Stimulated activated CD8-positive, alpha-beta memory T cell treated with anti-CD3 and anti-CD28 coated beads, Interleukin-7, amount 100 ng/mL, for 24 hours (primary cell): ENCODE data around the gene GADL1.

Experiments
- DNase-seq: peaks from one replicate; pipeline ENCODE4 v3.0.0-alpha.2; 2020; ENCODE audit warnings: low read depth

The GADL1 gene

DNA sequence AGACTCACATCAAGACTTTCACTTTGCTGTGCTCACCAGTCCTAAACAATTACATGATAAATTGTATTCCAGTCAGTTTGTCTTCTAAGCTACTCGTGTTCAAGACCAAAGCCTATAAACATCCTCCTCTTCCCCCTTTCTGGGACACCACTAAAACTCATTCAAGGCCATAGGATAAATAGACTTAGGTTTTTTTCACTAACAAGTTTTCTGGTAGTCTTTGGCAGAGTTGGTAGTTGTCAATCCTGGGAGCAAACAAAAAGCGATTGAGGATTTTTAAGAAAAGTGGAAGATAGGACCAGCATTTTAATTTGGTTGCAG is 173.2 kb downstream of the GADL1 start:
- DNase-seq: no peak

DNA sequence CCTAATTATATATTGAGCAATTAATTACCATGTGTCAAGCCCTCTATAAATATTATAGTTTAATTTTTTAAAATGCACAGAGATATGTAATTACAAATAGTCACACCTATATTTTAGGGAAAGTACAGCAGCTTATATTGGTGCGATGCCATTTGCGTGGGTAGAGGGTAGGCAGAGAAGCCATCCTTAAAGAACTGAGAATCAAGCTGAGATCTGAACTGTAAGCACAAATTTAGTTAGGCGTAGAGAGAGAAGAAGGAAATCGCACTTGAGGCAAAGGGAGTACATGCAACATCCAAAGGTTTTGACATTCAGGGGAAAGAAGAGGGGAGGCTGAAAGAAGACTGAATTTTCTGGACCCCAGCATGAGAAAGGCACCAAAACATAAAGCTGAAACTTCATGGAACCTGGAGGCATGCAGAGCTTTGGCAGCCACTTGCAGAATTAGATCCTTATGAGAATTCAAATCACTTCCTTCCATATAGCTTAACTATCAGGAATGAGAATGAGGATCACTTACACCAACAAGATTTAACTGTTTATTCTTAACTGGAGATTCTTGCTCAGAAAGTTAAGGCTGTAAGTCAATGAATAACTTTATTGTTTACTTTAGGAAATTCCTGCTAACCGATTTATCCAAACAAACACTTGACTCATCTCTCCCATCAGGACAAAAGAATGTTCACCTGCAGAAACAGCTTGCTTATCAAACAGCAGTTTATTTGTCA is 173.7 kb downstream of the GADL1 start:
- no peak for DNase-seq

DNA sequence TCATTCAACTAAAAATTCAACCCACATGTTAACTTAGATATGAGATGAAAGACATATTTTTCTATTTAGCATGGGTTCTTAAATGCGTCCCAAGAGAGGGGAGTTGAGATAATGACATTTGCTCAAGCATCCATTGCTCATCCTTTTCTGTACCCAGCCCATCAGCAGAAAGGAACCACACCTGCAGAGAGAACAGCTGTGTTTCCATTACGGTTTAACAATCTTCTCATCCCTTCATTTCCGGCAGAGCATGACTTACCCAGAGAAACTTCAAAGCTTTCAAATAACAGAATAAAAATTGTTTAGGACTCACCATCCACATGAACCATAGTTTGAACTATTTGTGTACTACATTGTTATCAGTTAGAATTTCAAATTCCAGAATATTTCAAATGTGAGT is 174.9 kb downstream of the GADL1 start:
- DNase-seq: no peak

DNA sequence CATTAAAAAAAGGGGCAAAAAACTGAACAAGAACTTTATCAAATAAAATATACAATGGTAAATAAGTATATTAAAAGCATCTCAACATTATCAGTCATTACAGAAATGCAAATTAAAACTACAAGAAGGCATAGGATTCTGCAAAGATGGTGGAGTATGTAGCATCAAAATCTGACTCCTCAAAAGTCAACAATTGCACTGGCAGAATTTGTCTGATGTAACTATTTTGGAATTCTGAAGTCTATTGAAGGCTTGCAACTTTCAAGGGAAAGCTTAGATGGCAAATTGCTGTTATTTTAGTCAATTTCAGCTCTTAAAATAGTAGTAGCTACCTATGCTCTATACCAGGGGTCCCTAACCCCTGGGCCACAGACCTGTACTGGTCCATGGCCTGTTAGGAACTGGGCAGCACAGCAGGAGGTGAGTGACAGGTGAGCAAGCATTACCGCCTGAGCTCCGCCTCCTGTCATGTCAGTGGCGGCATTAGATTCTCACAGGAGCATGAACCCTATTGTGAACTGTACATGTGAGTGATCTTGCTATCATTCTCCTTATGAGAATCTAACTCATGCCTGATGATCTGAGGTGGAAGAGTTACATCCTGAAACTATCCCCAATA is 180.5 kb downstream of the GADL1 start:
- no peak for DNase-seq

DNA sequence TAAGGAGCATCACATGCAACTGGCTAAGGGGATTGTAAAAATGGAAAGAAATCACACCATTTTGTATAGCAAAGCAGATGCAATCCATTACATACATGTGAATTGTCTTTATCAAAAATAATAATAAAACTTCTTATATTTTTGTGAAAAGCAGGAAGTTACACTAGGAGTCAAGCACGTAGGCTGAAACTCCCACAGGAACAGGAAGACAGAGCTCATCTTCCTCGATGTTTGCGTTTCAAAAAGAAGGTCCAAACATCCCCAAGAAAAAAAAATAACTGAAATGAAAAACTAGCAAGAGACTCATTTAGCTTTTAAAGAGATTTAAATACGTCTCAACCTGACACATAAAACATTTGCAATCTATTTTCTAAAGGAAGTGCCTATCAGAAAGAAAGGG is 181.5 kb downstream of the GADL1 start:
- no peak for DNase-seq

DNA sequence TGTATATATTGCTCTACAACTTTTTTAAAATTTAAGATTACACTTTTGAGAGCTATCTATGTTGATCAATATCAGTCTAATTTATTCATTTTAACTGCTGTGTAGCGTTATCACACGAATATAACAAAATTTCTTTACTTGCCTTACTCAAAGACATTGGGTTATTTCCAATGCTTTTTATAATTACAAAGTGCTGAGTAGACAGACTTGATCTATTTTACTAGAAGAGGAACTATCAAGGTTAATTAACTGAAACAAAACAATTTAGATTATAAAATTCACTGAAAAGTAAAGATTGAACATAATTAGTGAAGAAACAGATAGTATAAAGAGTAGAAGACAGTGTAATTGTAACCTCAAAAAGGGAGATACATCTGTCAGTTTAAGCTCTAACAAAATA is 182.6 kb downstream of the GADL1 start:
- no peak for DNase-seq

DNA sequence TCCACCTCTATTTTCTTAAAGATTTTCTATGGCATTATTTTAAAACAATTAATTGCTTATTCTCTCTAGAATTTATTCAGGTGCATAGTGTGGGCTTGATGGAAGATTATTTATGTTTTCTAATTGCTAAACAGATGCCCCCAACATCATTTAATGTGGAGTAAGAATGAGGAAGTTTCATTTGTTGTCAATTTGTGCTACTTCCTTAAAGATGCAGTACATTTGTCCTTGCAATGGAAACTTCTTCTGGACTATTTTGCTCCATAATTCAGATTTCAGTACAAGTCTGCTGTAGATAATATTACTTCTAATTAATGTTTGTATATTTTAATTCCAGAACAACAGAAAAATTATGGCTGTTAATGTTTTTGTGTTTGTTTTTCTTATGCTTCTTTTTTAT is 183.3 kb downstream of the GADL1 start:
- no peak for DNase-seq

DNA sequence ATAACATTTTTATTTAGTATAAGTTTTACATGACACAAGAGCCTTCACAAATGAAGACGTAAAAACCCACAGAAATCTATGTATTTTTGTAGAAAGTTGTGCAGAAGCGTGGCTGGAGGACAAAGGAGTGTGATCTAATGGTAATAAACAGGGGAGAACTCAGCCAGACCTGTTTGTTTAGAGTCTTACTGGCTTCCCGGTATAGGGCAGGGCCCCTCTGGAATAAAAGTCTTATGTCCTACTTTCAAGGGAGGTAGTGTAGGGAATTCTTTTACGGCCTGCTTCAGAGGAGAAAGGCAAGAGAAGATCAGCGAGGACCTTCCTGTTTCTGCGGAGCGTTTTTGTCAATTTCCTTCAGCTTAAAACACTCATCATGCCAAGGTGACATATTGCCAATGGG is 184.4 kb downstream of the GADL1 start:
- DNase-seq: no peak

DNA sequence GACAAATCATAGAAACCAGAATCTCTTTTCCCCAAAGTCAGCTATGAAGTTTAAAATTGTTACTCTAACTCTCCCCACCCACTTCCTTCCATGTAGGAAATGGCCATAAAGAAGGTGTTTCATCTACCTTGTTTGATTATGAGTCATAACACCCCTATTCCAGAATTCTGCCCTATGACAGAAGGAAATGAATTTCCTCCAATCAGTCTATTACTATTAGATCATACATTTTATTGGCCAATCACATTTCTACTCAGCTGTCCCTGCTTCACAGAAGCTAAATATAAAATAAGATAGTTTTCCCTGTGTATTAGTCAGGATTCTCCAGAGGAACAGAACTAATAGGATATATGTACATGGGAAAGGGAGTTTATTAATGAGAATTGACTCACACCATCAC is 186.0 kb downstream of the GADL1 start:
- DNase-seq: no peak

DNA sequence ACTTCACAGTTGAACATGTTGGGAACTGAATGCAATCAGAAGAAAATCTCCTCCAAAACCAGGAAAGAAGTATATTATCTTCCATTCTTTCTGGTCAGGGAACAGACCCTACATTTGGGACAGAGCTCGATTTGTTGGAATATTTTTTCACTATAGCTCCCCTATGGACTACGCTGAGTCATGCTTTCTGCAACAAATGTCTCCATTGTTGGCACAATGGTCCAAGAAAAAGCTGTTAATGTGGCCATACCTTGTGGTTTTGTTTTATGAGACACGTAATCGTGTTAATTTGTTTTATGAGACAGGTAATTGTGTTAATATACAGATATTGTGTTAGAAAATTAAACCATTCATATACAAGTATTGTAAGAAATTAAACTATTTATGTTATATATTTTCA is 186.6 kb downstream of the GADL1 start:
- no peak for DNase-seq

DNA sequence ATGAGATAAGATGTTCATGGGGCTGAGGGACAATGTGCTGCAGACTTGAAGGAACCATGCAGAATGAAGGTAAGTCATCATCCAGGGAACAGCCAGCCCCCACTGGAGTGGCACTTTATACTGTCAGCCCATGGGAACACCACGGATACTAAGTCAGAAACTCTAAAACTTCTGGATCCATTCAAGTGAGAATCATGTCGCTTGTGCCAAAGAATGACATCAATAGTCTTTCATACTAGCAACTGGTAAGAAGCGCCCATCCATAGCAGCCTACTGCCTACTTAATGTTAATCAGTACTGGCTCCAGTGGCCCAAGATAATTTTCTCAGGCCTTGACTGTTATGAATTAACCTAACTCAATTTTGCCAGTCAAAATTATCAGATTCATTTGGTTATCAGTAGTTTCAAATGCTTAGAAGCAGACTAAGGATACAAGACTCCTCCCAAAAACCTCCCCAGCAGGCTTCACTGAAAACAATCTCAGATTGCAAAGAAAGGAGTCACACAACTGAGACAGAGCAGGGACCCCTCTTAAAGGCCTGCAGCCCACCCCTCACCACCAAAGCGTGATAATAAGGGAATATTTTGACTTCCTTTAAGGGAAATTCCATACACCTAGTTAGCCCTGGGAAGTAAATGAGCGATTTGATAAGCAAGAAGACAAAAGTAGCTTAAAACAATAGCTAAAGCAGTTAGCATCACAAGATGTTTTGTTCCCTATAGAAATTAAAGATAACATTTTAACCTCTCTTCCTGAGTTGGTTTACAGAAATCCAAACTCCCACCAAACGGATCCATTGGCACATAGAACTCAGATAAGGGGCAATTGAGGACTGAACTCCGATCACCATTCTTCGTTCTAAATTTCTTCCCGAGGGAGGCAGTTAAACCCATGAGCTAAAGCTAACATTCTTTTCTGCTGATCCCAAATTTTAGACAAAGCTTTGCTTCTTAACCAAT is 189.2 kb downstream of the GADL1 start:
- DNase-seq: no peak

DNA sequence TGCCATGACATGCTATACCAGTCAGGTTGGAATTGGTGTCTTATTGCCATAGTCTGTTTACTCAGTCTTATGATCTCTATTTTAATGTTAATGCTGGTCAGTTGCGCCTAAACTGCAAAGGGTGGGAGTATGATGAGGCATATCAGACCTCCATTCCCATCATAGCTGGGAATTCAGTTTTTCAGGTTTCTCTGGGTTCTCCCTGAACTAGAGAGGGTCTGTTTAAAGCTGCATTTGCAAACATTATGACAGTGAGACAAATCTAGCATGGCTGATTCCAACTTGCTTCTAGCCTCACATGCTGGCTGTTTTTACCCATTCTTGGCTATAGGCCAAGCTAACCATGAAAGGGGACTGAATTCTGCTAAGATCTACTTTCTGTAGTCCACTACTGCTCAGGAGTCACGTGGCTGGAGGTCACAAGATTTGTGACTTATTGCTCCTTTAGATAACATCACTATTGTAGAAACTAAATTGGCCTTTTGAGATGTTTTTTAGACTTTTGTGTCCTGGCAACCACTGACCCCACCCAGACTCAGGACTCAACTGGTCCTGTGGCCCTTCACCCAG is 191.5 kb downstream of the GADL1 start:
- DNase-seq: no peak

DNA sequence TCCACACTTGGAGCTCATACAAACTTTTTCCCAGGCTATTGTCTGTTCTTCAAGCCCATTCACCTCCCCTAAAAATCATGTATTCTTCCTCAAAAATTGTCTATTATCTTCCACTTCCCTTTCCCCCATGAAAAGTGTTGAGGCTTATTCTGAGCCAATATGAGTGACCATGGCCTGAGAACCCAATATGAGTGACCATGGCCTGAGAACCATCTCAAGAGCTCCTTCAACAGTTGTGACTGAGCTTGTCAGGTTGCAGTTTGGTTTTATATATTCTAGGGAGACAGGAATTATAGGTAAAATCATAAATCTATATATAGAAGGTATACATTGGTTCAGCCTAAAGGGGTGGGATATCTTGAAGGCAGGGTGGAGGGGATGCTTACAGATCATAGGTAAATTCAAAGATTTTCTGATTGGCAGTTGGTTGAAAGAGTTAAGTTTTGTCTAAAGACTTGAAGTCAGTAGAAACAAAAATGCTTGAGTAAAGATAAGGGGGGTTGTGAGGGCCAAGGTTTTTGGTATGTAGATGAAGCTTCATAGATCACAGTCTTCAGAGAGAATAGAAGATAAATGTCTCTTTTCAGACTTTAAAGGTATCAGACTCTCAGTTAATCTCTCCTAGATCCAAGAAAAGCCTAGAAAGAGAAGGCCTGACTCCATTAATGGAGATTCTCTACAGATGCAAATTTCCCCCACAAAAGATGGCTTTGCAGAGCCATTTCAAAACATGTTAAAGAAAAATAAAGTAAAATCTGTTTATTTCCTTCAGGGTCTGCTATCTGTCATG is 192.2 kb downstream of the GADL1 start:
- no peak for DNase-seq

DNA sequence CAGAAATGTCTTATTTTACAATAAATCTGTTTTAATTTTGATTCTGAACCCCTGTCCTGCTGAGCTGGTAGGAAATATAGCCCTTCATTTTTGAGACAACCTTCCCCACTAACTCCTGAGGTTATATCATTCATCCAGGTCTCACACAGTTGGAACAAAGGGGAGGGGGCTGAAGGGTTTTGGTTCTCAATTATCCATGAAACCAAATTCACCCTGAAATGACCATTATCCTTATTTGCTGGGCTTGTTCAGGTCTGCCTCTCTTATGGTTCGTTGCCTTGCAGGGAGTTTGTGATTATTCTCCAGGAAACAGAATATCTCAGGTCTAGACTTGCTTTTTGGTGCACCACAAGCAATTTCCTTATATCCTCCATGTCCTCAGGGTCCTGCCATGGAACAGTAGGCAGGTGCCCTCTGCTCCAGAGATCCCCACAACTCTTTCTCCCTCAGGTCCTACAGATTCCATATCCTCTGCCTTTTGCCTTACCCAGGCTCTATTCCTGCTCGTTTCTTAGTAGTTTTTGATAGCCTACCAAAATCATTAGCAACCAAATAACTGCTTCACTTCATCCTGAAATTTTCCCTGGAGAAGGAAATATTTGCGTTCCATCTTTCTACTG is 193.6 kb downstream of the GADL1 start:
- no peak for DNase-seq

DNA sequence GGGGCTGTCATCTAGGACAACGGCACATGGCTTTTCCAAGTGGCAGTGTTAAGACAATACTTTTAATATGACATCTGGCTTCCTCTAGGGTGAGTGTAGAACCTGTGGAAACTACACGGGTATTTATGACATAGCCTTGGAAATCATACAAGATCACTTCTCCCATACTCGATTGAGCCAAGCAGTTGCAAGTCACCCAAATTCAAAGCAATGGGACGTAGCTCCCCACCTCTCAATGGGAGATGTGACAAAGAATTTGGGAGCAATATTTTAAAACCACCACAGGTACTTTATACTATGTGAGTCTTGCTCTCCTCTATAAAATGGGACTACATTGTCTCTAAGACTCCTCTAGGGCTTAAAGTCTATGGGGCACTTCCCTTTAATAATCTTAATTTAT is 194.5 kb downstream of the GADL1 start:
- no peak for DNase-seq

DNA sequence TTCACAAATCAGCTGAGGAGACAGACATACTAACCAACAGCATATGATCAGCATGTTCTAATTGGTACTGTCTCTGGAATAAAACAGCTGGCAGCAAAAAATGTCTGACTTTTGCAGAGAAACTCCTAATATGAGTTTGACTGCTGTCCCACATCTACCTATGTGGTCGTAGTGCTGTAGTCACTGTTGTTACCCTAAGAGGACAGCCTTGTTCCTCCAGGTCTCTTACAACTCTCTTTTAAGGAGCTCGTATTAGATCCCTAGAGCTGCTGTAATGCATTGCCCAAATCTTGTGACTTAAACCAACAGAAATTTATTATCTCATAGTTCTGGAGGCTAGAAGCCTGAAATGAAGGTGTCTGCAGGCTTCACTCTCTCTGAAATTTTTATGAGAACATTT is 195.9 kb downstream of the GADL1 start:
- no peak for DNase-seq

DNA sequence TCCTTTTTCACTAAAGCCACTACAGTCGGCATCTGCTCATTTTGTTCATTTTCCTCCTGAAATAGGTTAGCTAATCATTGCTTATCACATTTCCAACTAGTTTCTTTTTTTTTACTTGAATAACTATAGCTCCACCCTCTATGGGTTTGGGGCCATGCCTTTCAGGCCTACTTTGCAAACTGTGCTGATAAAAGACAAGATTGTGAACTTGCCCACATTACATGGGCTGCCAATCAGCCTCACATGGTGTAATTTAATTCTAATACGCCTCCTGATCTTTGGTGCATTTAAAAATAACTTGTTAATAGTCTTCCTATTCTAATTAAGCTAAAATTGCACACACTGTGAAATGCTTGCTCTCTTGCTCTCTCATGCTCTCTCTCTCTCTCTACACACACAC is 197.6 kb downstream of the GADL1 start:
- DNase-seq: no peak

DNA sequence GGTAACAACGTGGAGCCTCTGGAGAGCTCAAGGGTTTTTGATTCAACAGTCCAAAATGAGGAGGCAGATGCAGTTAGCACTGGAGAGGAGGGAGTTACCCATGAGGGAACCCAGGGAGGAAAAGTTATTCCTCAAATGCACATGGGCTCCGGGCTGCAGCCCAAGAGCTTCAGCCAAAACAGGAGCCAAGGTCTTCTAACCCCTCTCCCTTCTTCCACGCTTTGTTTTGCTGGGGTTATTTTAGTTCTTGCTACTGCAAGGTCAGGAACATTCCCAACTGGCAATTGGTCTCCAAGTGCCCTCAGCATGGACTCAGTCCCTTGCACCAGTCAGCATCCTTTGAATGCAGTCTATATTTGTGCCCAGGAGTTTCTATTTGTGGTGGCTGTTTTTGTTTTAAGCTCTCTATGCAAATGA is 198.1 kb downstream of the GADL1 start:
- DNase-seq: no peak

DNA sequence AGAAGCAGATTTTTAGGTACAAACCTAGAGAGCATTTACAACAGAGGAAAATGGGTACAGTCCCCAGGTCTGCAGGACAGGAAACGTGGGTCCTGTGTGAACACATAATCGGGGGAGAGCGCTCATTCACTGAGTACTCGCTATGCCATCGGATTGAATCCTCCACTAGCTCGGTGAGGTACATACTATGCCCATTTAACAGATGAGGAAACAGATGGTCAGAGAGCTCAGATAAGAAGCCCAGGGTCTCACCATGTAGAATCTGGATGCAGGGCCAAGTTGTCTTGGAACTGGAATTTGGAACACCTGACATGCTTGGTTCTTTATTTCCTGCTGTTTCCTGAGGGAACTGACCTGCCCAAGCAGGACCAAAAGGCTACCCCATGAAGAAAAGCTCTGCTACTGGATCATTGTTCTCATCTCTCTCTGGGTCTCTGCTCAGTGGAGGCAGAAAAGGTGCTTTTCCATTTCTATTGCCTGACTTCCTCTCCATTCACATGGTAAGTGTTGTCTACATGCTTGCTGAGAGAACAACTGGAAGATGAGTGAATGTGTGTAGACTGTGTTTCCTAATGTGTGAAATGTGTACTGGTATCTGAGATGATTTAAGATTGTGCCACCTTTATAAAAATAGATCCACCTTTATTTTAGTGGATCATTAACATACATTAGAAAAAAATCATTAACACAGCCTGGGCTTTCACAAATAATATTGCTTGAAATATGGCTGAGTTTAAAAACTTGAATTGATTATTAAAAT is 199.0 kb downstream of the GADL1 start:
- no peak for DNase-seq

DNA sequence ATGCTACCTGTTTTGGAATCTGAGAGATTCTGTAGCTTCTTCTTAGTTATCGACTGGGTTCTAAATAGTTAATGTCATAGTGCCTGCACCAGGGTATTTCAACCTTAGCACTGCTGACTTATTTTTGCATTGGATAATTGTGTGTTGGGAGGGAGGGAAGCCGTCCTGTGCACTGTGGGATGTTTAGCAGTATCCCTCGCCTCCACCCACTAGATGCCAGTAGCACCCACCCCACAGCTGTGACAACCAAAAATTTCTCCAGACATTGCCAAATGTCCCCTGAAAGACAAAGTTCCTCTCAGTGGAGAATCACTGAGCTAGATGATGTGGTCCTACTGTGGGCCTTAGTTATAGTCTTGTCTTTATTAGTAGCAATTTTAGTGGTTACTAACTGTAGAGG is 199.8 kb downstream of the GADL1 start:
- no peak for DNase-seq

DNA sequence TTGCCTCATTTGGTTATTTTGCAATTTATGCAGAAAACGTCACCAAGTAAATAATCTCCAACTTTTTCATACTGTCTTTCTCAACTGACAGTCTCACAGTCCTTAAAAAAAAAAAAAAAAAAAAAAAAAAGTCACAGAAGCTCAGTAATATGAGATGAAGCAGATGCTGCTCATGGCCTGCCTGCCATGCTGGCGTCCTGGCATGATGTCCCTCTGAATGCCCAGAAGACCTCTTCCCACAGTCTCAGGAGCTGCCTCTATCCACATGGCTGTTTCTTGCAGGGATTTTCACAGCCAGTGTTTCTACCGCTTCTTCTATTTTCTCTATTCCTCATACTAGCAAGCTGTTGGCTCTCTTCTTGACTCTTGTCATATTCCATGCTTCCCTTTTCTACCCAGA is 200.3 kb downstream of the GADL1 start:
- DNase-seq: no peak
